Measurements from ENCODE around the gene ATXN3.
A peak's percentile ranks its signal among the peaks of the same experiment; 100 is the strongest.
"Not testable (repeated sequence)": the region's sequence is repeated elsewhere in the genome, so short reads cannot be mapped to it uniquely, and the experiment has no call there.

ATXN3 gene

DNA sequence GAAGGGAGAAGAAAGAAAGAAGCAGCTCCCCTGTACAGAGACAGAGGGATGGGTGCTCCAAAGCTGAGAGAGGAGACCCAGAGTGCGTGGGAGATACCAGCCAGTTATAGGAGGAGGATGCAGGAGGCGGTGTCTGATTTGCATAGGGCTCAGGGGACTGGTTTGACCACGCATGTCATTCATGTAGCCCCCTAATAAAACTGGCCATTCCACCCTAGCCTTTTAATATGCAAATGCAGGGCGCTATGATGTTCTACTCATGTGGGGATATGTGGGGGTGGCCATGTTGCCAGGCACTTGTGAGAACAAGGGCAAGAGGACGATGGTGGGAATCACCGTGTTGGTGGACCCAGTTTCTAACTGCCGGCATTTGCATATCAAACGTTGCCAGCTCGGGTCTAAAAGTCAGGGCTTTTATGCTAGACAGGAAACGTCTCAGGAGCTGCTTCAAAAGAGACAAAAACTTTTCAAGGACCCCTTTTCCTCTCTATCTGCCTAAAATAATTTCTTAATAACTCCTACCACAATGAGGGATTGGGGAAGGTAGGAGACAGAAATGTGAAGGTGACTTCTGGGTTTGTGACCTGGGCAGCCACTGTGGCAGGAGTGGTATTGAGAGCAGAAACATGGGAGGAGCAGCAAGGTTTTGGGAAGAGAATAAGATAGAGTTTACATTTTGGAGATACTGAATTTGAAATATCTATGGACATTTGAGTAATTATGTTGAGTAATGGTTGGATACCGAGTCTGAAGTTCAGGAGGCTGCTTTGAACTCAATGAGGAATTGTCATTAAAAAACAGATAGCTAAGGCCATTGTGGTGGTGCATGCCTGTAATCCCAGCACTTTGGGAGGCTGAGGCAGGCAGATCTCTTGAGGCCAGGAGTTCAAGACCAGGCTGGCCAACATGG, 2.2 kb upstream of the ATXN3 start:
- no peak for DNase-seq (ENCODE audit: low read depth in 1 of 2, low spot score in 1 of 2)
- TF ChIP-seq JUND (IDR thresholded peaks at IDR 0.05; ENCODE audit: low read depth) = no peak
- in situ Hi-C loops (cut with HindIII; ENCODE audit: low pct_unique_long_range_greater_than_20kb, low sequenced_read_pairs) = no loop called here

DNA sequence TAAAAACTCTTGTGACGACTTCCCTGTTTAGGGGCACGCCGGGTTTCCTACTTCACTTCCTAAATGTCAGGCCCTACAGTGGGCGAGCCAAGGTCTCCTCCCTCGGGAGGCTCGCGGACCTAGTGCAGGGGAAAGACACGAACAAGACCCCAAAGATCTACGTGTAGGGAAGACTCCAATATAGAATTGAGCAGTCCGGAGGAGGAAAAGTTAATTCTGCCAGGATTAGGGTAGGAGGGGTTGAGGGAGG, 564 bp downstream of the ATXN3 start:
- peak; percentile 5 to 63 for DNase-seq (ENCODE audit: low read depth in 1 of 2, low spot score in 1 of 2)
- in situ Hi-C loops (cut with HindIII; ENCODE audit: low pct_unique_long_range_greater_than_20kb, low sequenced_read_pairs) = no loop called here
- no peak for TF ChIP-seq JUND (IDR thresholded peaks at IDR 0.05; ENCODE audit: low read depth)

DNA sequence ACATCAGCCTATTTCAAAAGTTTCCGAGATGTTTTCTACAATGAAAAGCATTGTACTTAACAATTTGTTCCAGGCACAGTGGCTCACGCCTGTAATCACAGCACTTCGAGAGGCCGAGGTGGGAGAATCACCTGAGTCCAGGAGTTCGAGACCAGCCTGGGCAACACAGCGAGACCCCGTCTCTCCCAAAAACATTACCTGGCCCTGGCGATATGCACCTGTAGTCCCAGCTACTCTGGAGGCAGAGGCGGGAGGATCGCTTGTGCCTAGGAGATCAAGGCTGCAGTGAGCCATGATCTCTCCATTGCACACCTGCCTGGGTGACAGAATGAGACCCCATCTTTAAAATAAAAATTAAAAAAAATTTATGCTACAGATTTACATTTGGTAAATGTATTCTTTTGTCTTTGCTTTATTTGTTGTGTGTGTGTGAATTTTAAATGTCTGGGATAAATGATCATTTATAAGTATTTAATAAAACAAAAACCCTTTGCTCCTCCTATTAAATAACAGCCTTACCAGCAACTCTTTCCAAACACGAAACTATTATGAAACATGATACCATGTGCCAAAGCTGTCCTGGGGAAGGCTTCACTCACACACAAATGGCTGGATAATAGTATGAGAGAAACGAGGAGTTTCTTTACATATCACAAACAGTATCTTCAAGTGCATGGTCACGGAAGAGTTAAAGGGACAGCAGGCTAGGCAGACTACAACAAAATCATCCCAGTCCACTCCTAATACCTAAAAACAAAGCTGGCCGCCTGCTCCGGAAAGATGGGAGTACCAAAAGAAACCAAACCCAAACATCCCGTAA, 1.1 kb downstream of the ATXN3 start:
- in situ Hi-C loops (cut with HindIII; ENCODE audit: low pct_unique_long_range_greater_than_20kb, low sequenced_read_pairs) = no loop called here
- DNase-seq (ENCODE audit: low read depth in 1 of 2, low spot score in 1 of 2) = no peak
- no peak for TF ChIP-seq JUND (IDR thresholded peaks at IDR 0.05; ENCODE audit: low read depth)

DNA sequence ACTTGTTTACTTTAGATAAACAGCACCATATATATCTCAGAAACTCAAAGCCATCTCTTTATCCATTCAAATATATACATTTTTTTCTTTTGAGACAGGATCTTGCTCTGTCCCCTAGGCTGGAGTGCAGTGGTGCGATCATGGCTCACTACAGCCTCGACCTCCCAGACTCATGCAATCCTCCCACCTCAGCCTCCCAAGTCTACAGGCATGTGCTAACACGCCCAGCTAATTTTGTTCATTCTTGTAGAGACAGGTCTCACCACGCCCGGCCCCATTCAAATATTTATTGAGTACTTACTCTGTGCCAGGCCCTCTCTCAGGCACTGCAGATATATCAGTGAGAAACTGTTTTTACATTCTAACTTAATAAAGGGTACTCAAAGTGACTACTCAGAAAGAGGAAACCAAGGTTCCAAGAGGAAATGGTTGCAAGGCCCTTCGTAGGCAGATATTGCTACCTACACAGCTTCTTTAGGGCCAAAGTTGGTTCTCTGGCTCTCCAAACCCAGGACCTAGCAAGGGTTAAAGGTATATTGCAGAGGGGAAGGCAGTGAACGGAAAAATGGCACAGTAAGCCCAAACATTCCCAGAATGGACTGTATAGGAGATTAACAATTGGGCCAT, 2.9 kb downstream of the ATXN3 start:
- in situ Hi-C loops (cut with HindIII; ENCODE audit: low pct_unique_long_range_greater_than_20kb, low sequenced_read_pairs) = no loop called here
- TF ChIP-seq JUND (IDR thresholded peaks at IDR 0.05; ENCODE audit: low read depth) = no peak
- peak in 1 of 2 experiments; percentile 55 for DNase-seq (ENCODE audit: low read depth in 1 of 2, low spot score in 1 of 2)

DNA sequence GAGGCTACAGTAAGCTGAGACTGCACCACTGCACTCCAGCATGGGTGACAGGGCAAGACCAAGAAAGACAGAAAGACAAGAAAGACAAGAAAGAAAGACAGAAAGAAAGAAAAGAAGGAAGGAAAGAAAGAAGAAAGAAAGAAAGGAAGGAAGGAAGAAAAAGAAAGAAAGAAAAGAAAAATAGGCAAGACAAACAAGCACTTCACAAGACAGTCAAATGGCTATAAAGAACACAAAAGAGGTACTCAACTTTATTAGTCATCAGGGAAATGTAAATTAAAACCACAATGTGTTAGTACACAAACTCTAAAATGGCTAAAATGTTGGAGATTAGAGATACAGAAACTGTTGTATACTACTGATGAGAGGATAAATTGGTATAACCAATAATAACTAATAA, 6.6 kb downstream of the ATXN3 start:
- no peak for TF ChIP-seq JUND (IDR thresholded peaks at IDR 0.05; ENCODE audit: low read depth)
- in situ Hi-C loops (cut with HindIII; ENCODE audit: low pct_unique_long_range_greater_than_20kb, low sequenced_read_pairs) = no loop called here
- DNase-seq (ENCODE audit: low read depth in 1 of 2, low spot score in 1 of 2) = no peak

DNA sequence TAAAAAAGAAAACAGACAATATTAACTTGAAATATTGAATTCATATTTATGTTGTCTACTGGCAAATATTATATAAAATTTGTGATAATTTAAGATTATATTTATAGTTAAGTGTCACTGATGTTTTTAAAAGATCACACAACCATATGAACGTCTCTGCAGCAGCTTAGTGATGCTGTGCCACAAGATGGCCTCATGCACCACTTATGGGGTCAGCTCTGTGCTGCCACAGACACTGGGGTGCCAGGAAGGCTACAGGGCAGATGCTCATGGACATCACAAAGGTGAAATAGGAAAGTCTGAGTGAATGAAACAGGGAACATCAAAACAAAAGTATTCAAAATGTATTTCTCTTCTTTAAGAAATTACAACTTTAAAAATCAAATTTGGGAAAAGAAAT, 13.1 kb downstream of the ATXN3 start:
- TF ChIP-seq JUND (IDR thresholded peaks at IDR 0.05; ENCODE audit: low read depth) = no peak
- DNase-seq (ENCODE audit: low read depth in 1 of 2, low spot score in 1 of 2) = peak in 1 of 2 experiments; percentile 33
- in situ Hi-C loops (cut with HindIII; ENCODE audit: low pct_unique_long_range_greater_than_20kb, low sequenced_read_pairs) = no loop called here

DNA sequence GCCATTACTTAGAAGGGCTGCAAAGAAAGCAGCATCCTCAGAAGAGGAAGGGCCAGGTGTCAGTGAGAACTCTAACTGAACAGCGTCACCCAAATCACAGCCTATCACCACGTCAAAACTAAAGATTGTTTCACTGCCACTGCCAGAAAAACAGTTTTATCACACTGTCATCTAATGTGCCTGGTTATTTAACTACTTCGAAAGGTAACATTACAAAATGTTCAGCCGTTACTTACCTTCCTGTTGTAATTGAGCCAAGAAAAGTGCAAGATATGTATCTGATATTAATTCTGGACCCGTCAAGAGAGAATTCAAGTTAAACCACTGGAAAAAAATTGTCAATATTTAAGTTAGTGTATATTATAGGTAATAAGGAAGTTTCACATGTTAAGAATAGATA, 17.9 kb downstream of the ATXN3 start:
- no peak for TF ChIP-seq JUND (IDR thresholded peaks at IDR 0.05; ENCODE audit: low read depth)
- no peak for DNase-seq (ENCODE audit: low read depth in 1 of 2, low spot score in 1 of 2)
- in situ Hi-C loops (cut with HindIII; ENCODE audit: low pct_unique_long_range_greater_than_20kb, low sequenced_read_pairs) = no loop called here

DNA sequence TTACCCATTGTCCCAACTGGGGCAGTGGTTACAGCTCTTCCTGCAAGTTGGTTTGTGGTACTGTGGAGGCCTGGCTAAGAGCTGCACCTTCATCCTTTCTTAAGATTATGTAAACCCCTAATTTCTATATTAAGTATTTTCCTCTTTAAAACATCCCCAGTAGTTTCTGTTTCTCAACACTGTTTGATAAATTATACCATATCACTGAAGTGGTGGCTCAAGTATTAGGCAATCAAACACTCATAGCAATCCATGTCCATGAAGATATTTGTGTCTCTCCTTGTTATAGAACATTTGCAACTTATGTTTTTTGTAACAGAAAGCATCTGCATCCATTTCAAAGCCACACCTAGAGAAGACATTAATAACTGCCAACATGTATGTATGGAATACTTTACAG, 31.8 kb downstream of the ATXN3 start:
- no peak for DNase-seq (ENCODE audit: low read depth in 1 of 2, low spot score in 1 of 2)
- no peak for TF ChIP-seq JUND (IDR thresholded peaks at IDR 0.05; ENCODE audit: low read depth)
- in situ Hi-C loops (cut with HindIII; ENCODE audit: low pct_unique_long_range_greater_than_20kb, low sequenced_read_pairs) = no loop called here

DNA sequence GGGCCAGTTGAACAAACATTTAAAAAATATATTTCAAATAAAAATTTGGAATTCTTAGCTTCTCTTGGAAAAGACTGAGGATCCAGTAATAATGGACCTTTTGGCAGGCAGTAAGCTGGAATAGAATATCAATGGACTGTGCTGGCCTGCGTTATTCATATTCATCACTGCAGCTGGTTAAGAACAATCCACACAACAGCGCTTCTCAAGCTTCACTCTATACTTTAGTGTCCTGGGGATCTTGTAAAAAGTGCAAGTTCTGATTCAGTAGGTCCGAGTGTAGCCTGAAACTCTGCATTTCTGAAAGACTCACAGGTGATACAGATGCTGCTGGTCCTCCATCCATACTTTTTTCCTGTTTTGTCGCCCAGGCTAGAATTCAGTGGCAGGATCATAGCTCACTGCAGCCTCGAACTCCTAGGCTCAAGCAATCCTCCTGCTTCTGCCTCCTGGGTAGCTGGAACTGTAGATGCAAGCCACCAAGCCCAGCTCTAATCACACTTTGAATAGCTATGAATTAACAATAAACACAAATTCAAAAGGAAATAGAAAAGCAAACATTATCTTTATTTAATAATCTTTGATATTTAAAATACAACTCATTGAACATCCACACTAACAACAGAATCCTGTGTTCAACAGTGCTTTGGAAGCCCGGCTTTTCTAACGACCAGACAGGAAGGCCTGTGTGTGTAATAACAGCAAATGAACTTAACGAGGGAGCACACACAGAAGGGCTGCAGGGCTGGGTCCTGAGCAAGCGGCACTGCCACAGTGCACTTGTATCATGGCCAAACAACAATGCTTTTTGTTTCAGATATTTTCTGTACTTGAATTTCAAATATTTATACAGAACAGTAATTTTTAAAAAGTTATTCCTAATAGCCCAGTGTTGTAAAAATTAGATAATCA, 48.1 kb downstream of the ATXN3 start:
- in situ Hi-C loops (cut with HindIII; ENCODE audit: low pct_unique_long_range_greater_than_20kb, low sequenced_read_pairs) = no loop called here
- DNase-seq (ENCODE audit: low read depth in 1 of 2, low spot score in 1 of 2) = no peak
- TF ChIP-seq JUND (IDR thresholded peaks at IDR 0.05; ENCODE audit: low read depth) = no peak

DNA sequence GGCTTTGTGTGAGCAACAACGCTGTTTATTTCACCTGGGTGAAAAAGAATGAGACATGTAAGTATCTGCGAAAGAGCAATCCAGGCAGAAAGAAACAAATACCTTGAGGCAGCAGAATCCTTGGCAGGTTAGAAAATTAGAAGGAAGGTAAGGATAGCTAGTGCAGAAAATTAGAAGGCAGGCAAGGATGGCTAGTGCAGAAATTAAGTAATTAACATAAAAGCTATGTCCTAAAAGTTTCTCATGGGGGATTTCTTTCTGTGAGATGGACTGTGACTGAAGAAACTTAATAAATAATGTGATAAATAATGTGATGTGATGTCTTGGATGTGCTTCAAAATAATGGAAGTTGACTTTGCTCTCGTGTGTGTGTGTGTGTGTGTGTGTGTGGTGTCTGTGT, 56.6 kb downstream of the ATXN3 start:
- TF ChIP-seq JUND (IDR thresholded peaks at IDR 0.05; ENCODE audit: low read depth) = no peak
- DNase-seq (ENCODE audit: low read depth in 1 of 2, low spot score in 1 of 2) = no peak
- in situ Hi-C loops (cut with HindIII; ENCODE audit: low pct_unique_long_range_greater_than_20kb, low sequenced_read_pairs) = no loop called here

DNA sequence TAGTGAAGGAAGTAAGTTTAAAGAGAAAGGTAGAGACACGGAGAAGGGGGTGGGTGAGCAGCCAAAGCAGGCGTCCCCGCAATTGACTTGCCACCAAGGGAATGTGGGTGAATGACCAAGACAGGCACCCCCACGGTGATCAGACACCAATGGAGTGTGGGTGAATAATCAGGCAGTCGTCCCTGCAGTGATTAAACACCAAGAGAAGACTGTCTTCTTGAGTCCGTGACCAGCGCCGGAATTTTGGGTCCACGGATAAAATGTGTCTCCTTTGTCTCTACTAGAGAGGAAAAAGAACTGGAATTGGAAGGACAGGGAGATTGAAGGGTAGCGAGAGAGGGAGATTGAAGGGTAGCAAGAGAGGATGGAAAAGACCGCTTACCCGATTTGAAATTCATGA, 57.2 kb downstream of the ATXN3 start:
- in situ Hi-C loops (cut with HindIII; ENCODE audit: low pct_unique_long_range_greater_than_20kb, low sequenced_read_pairs); DNase-seq (ENCODE audit: low read depth in 1 of 2, low spot score in 1 of 2): not testable (repeated sequence)

DNA sequence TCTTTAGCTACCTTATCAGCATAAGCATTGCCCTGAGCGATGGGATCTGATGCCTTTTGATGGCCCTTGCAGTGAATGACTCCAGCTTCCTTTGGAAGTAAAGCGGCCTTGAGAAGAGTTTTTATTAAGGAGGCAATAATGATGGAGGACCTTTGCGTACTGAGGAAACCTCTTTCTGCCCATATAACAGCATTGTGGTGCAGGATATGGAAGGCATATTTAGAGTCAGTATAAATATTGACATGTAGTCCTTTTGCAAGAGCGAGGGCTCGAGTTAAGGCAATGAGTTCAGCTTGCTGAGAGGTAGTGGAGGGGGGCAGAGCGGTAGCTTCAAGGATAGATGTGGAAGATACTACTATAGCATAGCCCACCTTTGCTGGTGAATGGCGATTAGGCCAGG, 60.5 kb downstream of the ATXN3 start:
- in situ Hi-C loops (cut with HindIII; ENCODE audit: low pct_unique_long_range_greater_than_20kb, low sequenced_read_pairs); DNase-seq (ENCODE audit: low read depth in 1 of 2, low spot score in 1 of 2): not testable (repeated sequence)

DNA sequence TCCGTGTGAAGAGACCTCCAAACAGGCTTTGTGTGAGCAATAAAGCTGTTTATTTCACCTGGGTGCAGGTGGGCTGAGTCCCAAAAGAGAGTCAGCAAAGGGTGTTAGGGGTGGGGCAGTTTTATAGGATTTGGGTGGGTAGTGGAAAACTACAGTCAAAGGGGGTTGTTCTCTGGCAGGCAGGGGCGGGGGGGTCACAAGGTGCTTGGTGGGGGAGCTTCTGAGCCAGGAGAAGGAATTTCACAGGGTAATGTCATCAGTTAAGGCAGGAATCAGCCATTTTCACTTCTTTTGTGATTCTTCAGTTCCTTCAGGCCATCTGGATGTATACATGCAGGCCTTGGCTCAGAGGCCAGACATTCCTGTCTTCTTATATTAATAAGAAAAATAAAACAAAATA, 64.6 kb downstream of the ATXN3 start:
- DNase-seq (ENCODE audit: low read depth in 1 of 2, low spot score in 1 of 2); in situ Hi-C loops (cut with HindIII; ENCODE audit: low pct_unique_long_range_greater_than_20kb, low sequenced_read_pairs): not testable (repeated sequence)
